ENCODE results near the gene MBLAC1. TPM values are rescaled to one million over a fixed set of nuclear protein-coding genes. Genes with fewer than 3 reads are reported as not detected.

The MBLAC1 gene
- total and polyA plus RNA-seq, 2 of the 4 experiments (the other 2 are of a cell fraction), result 0.72 to 1.4 TPM

DNA sequence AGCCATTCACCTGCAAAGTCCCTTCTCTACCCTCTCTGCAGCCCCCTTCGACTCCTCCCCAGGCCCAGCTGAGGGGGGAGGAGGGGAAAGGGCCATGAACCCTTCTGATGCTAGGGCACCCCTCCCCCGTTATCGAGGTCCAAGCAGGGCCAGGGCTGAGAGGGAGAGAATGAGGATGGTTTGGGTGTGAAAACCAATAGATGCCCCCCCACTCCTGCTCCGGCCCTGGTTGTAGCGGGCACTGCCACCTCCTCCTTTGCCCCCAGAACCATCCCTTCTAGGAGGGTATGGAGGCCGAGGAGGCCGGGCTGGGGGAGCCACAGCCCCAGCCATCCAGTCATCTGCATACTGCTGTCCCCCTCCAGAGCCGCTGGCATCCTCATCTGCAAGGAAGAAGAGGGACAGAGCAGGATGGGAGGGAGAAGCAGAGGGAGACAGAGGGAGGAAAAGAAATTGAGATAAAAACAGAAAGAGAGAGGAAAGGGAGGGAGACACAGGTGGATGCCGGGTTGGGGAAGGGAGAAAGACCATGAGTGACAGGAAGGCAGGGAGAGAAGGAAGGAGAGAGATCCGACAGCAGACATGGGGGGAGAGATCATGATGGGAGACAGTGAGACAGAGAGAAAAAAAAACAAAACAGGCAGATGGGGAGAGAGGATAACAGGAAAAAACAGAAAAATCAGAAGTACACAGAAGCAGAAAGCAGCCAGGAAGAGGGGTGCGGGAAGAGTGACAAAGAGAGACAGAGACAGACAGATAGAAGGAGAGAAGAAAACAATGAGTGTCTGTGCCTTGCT is 43.5 kb downstream of the MBLAC1 start:
- Histone ChIP-seq H2BK120ac (ENCODE audit: low read depth, low read length) (no peak overlapping the region), H3K14ac (replicated peaks; ENCODE audit: low read depth, low read length) (no peak overlapping the region), H2BK20ac (ENCODE audit: low read depth, low read length) (no peak overlapping the region), H3K9ac (ENCODE audit: low read depth, low read length) (no peak overlapping the region), H4K91ac (ENCODE audit: insufficient read depth, low read depth, low read length) (no peak overlapping the region), H3K18ac (ENCODE audit: low read depth, low read length) (no peak overlapping the region), H2BK15ac (ENCODE audit: low read depth, low read length) (no peak overlapping the region), H3K36me3 (ENCODE audit: control insufficient read depth, insufficient read depth, low read length) (peaks cover 11% of the 10 kb centered on the region), H2BK5ac (ENCODE audit: low read depth, low read length, poor library complexity, severe bottlenecking) (no peak overlapping the region), H4K8ac (ENCODE audit: low read depth in 2 of 2, low read length in 2 of 2) (no peak overlapping the region), H2AFZ (replicated peaks; ENCODE audit: low read length, poor library complexity) (no peak overlapping the region), H3K27ac (ENCODE audit: insufficient read depth, low read length) (no peak overlapping the region), H3K4me2 (ENCODE audit: low read depth, low read length) (no peak overlapping the region), H3K79me1 (ENCODE audit: low read depth in 1 of 2, low read length in 2 of 2) (peaks cover 5 to 16% of the 10 kb centered on the region in 2 experiments; a peak in 3 of 4 replicates), H3K56ac (ENCODE audit: extremely low read depth, insufficient read depth, low read length) (no peak overlapping the region), H4K5ac (ENCODE audit: low read depth, low read length) (no peak overlapping the region), H3K4me3 (ENCODE audit: insufficient read depth, low read depth, low read length) (no peak overlapping the region), H3K27me3 (ENCODE audit: control insufficient read depth, insufficient read depth, low read length) (no peaks in the 10 kb centered on the region), H2AK5ac (ENCODE audit: low read depth, low read length) (no peak overlapping the region), H2AK9ac (replicated peaks; ENCODE audit: low read depth, low read length, poor library complexity) (no peak overlapping the region), H3K4ac (ENCODE audit: low read depth, low read length) (no peak overlapping the region), H3K9me3 (ENCODE audit: control insufficient read depth, insufficient read depth, low read length) (no peaks in the 10 kb centered on the region), H3K4me1 (ENCODE audit: control insufficient read depth, insufficient read depth, low read length) (peaks cover 6% of the 10 kb centered on the region), H3K23ac (ENCODE audit: low read depth, low read length) (no peak overlapping the region), H4K20me1 (ENCODE audit: insufficient read depth, low read length) (no peaks in the 10 kb centered on the region), H3K9me1 (ENCODE audit: insufficient read depth, low read length) (peaks cover 3% of the 10 kb centered on the region; the same call in 1 of the 2 replicates)
- CTCF ChIA-PET, result no interaction called here
- DNase-seq (no peak), ATAC-seq (ENCODE audit: low read depth) (no peak)
- in situ Hi-C loops (cut with MboI; ENCODE audit: low sequenced_read_pairs) (no loop called here), dilution Hi-C loops (cut with HindIII; ENCODE audit: low sequenced_read_pairs, unreplicated experiment) (no loop called here), intact Hi-C loops (cut with micrococcal nuclease) (no loop called here)
- no peak for TF ChIP-seq SMC3 (IDR thresholded peaks at IDR 0.05; ENCODE audit: low read depth, low read length)
- TF ChIP-seq, protein P1, sequence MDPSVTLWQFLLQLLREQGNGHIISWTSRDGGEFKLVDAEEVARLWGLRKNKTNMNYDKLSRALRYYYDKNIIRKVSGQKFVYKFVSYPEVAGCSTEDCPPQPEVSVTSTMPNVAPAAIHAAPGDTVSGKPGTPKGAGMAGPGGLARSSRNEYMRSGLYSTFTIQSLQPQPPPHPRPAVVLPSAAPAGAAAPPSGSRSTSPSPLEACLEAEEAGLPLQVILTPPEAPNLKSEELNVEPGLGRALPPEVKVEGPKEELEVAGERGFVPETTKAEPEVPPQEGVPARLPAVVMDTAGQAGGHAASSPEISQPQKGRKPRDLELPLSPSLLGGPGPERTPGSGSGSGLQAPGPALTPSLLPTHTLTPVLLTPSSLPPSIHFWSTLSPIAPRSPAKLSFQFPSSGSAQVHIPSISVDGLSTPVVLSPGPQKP (IDR thresholded peaks at IDR 0.05; ENCODE audit: borderline replicate concordance, low read depth, low read length), result no peak
- TF ChIP-seq, protein P2, sequence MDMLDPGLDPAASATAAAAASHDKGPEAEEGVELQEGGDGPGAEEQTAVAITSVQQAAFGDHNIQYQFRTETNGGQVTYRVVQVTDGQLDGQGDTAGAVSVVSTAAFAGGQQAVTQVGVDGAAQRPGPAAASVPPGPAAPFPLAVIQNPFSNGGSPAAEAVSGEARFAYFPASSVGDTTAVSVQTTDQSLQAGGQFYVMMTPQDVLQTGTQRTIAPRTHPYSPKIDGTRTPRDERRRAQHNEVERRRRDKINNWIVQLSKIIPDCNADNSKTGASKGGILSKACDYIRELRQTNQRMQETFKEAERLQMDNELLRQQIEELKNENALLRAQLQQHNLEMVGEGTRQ (IDR thresholded peaks at IDR 0.05; ENCODE audit: low read depth, low read length), result no peak
- no peak for TF ChIP-seq MAZ (IDR thresholded peaks at IDR 0.05; ENCODE audit: borderline replicate concordance, low read depth, low read length)
- no peak for TF ChIP-seq RCOR1 (IDR thresholded peaks at IDR 0.05; ENCODE audit: insufficient replicate concordance, low read length)
- TF ChIP-seq RAD21 (IDR thresholded peaks at IDR 0.05; ENCODE audit: low read length), result no peak
- TF ChIP-seq POLR2A (IDR thresholded peaks at IDR 0.05; ENCODE audit: low read depth, low read length), result no peak
- POLR2A ChIA-PET (ENCODE audit: unreplicated experiment), result no interaction called here
- 83% methylated on average over 2 of the region's 11 CpGs; no CpG with 5 or more reads in 1 of the 2 experiments for WGBS, 2 experiments (ENCODE audit: extremely low coverage in 2 of 2, insufficient read length in 1 of 2)
- no TSS peak for BruUV-seq (replicated peaks)
